CD14-positive monocyte (primary cell): Measurements from ENCODE around the gene NCKAP1. TPM values are rescaled to one million over a fixed set of nuclear protein-coding genes. Genes with fewer than 3 reads are reported as not detected.

Source experiments
- DNase-seq, 3 donors: peaks; one replicate each; pipeline ENCODE4 v3.0.0-alpha.2; 2011 to 2022
- H2AFZ ChIP-seq: 2 replicates; pipeline ENCODE4 v1.6.0; 2012; ENCODE audit warnings: mild to moderate bottlenecking, low read depth, low read length, inconsistent platforms; ENCODE audit not compliant: insufficient read depth, poor library complexity, severe bottlenecking
- H3K27ac ChIP-seq, 2 donors: 1 replicate in 1 of 2; 2 replicates in 1 of 2; pipeline ENCODE4 v1.5.1; 2012 to 2013; ENCODE audit warnings: low read length in 2 of 2, control low read depth in 1 of 2, inconsistent platforms in 1 of 2, low read depth in 1 of 2, mild to moderate bottlenecking in 1 of 2
- H3K27me3 ChIP-seq, 2 donors: one replicate each; pipeline versions ENCODE4 v1.6.0 to v1.6.1; 2011 to 2013; ENCODE audit warnings: low read length in 2 of 2; ENCODE audit not compliant: control insufficient read depth in 2 of 2, insufficient read depth in 2 of 2
- H3K36me3 ChIP-seq, 2 donors: replicated peaks in 1 of 2; 1 replicate in 1 of 2; 2 replicates in 1 of 2; pipeline versions ENCODE4 v1.5.1 to v1.6.1; 2012 to 2013; ENCODE audit warnings: low read length in 2 of 2, control low read depth in 1 of 2, inconsistent platforms in 1 of 2, mild to moderate bottlenecking in 1 of 2; ENCODE audit not compliant: insufficient read depth in 2 of 2, control insufficient read depth in 1 of 2
- H3K4me1 ChIP-seq, 2 donors: 1 replicate in 1 of 2; 2 replicates in 1 of 2; pipeline versions ENCODE4 v1.5.1 to v1.6.1; 2012 to 2013; ENCODE audit warnings: low read length in 2 of 2, control low read depth in 1 of 2, inconsistent platforms in 1 of 2, mild to moderate bottlenecking in 1 of 2, moderate library complexity in 1 of 2; ENCODE audit not compliant: insufficient read depth in 2 of 2, control insufficient read depth in 1 of 2
- H3K4me2 ChIP-seq: replicated peaks from 2 replicates; pipeline ENCODE3; 2012; ENCODE audit warnings: low read length, moderate library complexity, mild to moderate bottlenecking; ENCODE audit not compliant: poor library complexity, severe bottlenecking; ENCODE audit errors: extremely low read depth
- H3K4me3 ChIP-seq, 3 experiments: fragments of 200-600 bp in 1 of 3; sonication (generic) in 1 of 3; replicated peaks in 1 of 3; 1 replicate in 2 of 3; 2 replicates in 1 of 3; pipeline ENCODE4 v1.5.1; 2011 to 2013; ENCODE audit warnings: low read length in 3 of 3, mild to moderate bottlenecking in 3 of 3, control low read depth in 2 of 3, low read depth in 2 of 3, inconsistent platforms in 1 of 3, moderate library complexity in 1 of 3
- H3K79me2 ChIP-seq: 2 replicates; pipeline ENCODE4 v1.6.0; 2012; ENCODE audit warnings: mild to moderate bottlenecking, control low read depth, inconsistent platforms, low read length, moderate library complexity; ENCODE audit not compliant: insufficient read depth
- H3K9ac ChIP-seq: 2 replicates; pipeline ENCODE4 v1.6.0; 2017; ENCODE audit warnings: low read length, mild to moderate bottlenecking; ENCODE audit not compliant: insufficient read depth, poor library complexity, severe bottlenecking
- H3K9me3 ChIP-seq, 2 donors: replicated peaks in 1 of 2; 1 replicate in 1 of 2; 2 replicates in 1 of 2; pipeline versions ENCODE4 v1.5.1 to v1.6.1; 2012 to 2013; ENCODE audit warnings: low read length in 2 of 2, control low read depth in 1 of 2; ENCODE audit not compliant: control insufficient read depth in 1 of 2, insufficient read depth in 1 of 2
- H4K20me1 ChIP-seq: 2 replicates; pipeline ENCODE4 v1.6.0; 2012; ENCODE audit warnings: mild to moderate bottlenecking, low read length, control low read depth, moderate library complexity; ENCODE audit not compliant: insufficient read depth
- H3K27ac Mint-ChIP-seq, 7 donors: one replicate each; pipeline ENCODE4 v1.8.0; 2020; ENCODE audit warnings: mild to moderate bottlenecking in 7 of 7, mixed read lengths in 7 of 7, moderate library complexity in 6 of 7, inconsistent platforms in 2 of 7
- H3K27me3 Mint-ChIP-seq, 3 donors: one replicate each; pipeline ENCODE4 v1.8.0; 2021 to 2022; ENCODE audit warnings: low read depth in 3 of 3, mild to moderate bottlenecking in 3 of 3, mixed read lengths in 3 of 3, moderate library complexity in 3 of 3, inconsistent platforms in 1 of 3
- H3K36me3 Mint-ChIP-seq, 2 donors: one replicate each; pipeline ENCODE4 v1.8.0; 2020; ENCODE audit warnings: mixed read lengths in 2 of 2, inconsistent platforms in 1 of 2, mild to moderate bottlenecking in 1 of 2
- H3K4me1 Mint-ChIP-seq: one replicate; pipeline ENCODE4 v1.8.0; 2020; ENCODE audit warnings: mild to moderate bottlenecking, mixed read lengths
- H3K4me3 Mint-ChIP-seq, 2 donors: one replicate each; pipeline ENCODE4 v1.8.0; 2020; ENCODE audit warnings: mild to moderate bottlenecking in 2 of 2, mixed read lengths in 2 of 2, moderate library complexity in 1 of 2
- H3K9me3 Mint-ChIP-seq, 7 donors: one replicate each; pipeline ENCODE4 v1.8.0; 2020 to 2022; ENCODE audit warnings: mixed read lengths in 7 of 7, mild to moderate bottlenecking in 6 of 7, moderate library complexity in 6 of 7, inconsistent platforms in 2 of 7
- WGBS: methylation state at CpG from one replicate; pipeline ENCODE4 v1.1.5; 2013; ENCODE audit warnings: missing lambda C conversion rate; ENCODE audit not compliant: insufficient coverage; 5-methylcytosine and 5-hydroxymethylcytosine counted together
- intact Hi-C, 2 donors: fragments of 100-400 bp; cut with micrococcal nuclease; formaldehyde crosslinking; loops; one replicate each; pipeline versions ENCODE4 v1.15.0 to v1.15.1; 2023
- polyA plus RNA-seq, 3 donors: library from polyadenylated mRNA; depleted of rRNA in 1 of 3; unstranded in 2 of 3; stranded (reverse) in 1 of 3; fragments of 300-500 nt in 2 of 3; fragments of >200 nt in 1 of 3; fragmentation: Illumina TruSeq in 2 of 3; gene quantifications; 1 replicate in 2 of 3; 2 replicates in 1 of 3; pipeline ENCODE4 v1.2.3, GENCODE V29; 2012 to 2021
- TF ChIP-seq, protein P1 (sequence below): fragments of 200-600 bp; IDR thresholded peaks from one replicate; pipeline ENCODE4 v1.8.0; 2022; ENCODE audit warnings: antibody characterized with exemption, mild to moderate bottlenecking

Gene NCKAP1
- polyA plus RNA-seq, 3 donors = 0.01 TPM; not detected in 2

DNA sequence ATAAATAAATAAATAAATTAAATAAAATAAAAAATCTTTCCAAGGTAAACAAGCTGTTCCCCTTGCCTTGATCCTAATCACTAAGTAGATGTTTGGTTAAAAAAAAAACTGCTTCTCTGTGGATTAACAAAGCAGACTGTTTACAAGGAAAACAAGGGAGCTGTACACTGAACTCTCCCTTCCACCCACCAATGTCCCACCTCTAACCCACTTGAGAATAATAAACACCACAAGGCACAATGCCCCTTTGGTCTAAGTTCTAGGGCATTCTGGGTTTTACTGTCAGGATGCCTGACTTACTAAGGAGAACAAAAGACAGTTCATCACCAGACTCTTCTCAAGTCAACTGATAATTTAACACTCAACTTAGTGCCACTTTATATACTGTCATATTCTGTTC is 83.5 kb downstream of the NCKAP1 start:
- Histone ChIP-seq H3K27me3 (no peaks in the 10 kb centered on the region), H3K4me1 (no peaks in the 10 kb centered on the region), H3K79me2 (no peaks in the 10 kb centered on the region), H3K36me3 (no peaks in the 10 kb centered on the region), H3K4me3 (no peak overlapping the region), H3K9me3 (no peaks in the 10 kb centered on the region), H4K20me1 (no peaks in the 10 kb centered on the region), H3K27ac (no peak overlapping the region), H3K4me2 (no peak overlapping the region), H3K9ac (no peak overlapping the region), H2AFZ (no peak overlapping the region)
- H3K4me3 Mint-ChIP-seq = no peak overlapping the region
- H3K4me1 Mint-ChIP-seq = no peaks in the 10 kb centered on the region
- TF ChIP-seq, protein P1, sequence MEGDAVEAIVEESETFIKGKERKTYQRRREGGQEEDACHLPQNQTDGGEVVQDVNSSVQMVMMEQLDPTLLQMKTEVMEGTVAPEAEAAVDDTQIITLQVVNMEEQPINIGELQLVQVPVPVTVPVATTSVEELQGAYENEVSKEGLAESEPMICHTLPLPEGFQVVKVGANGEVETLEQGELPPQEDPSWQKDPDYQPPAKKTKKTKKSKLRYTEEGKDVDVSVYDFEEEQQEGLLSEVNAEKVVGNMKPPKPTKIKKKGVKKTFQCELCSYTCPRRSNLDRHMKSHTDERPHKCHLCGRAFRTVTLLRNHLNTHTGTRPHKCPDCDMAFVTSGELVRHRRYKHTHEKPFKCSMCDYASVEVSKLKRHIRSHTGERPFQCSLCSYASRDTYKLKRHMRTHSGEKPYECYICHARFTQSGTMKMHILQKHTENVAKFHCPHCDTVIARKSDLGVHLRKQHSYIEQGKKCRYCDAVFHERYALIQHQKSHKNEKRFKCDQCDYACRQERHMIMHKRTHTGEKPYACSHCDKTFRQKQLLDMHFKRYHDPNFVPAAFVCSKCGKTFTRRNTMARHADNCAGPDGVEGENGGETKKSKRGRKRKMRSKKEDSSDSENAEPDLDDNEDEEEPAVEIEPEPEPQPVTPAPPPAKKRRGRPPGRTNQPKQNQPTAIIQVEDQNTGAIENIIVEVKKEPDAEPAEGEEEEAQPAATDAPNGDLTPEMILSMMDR = no peak
- H3K27me3 Mint-ChIP-seq = peaks cover 0 to 3% (median 0%) of the 10 kb centered on the region in 3 donors
- H3K27ac Mint-ChIP-seq = no peak overlapping the region
- intact Hi-C loops = no loop called here
- H3K36me3 Mint-ChIP-seq = no peaks in the 10 kb centered on the region
- no peaks in the 10 kb centered on the region for H3K9me3 Mint-ChIP-seq
- no peak for DNase-seq

GRCh38 chr2:182952741-182953450 is 85.4 kb downstream of the NCKAP1 start:
- Mint-ChIP-seq H3K27me3 (no peaks in the 10 kb centered on the region), H3K4me3 (no peak overlapping the region)

More at GRCh38 chr2:182952741-182953450, 85.4 kb downstream of the NCKAP1 start:
- Histone ChIP-seq H3K27ac (no peak overlapping the region), H2AFZ (no peak overlapping the region), H3K9me3 (no peaks in the 10 kb centered on the region), H3K27me3 (no peaks in the 10 kb centered on the region), H3K79me2 (no peaks in the 10 kb centered on the region), H3K4me3 (no peak overlapping the region), H3K4me1 (no peaks in the 10 kb centered on the region), H3K36me3 (no peaks in the 10 kb centered on the region), H3K9ac (no peak overlapping the region), H3K4me2 (no peak overlapping the region), H4K20me1 (no peaks in the 10 kb centered on the region)
- Mint-ChIP-seq H3K4me1 (no peaks in the 10 kb centered on the region), H3K27ac (no peak overlapping the region), H3K36me3 (no peaks in the 10 kb centered on the region), H3K9me3 (no peaks in the 10 kb centered on the region)
- no peak for DNase-seq
- 100% methylated on average over 1 of the region's 6 CpGs for WGBS
- TF ChIP-seq, protein P1 = no peak
- intact Hi-C loops = no loop called here
